Fibroblast of mammary gland (primary cell): ENCODE measurements around the gene YAE1.

ENCODE experiments used
- DNase-seq: peaks from one replicate; pipeline ENCODE4 v3.0.0-alpha.2; 2010; ENCODE audit warnings: low read depth
- H3K4me3 ChIP-seq: 2 replicates; pipeline ENCODE4 v1.5.1; 2011; ENCODE audit warnings: low read depth, mild to moderate bottlenecking, low read length, moderate library complexity; ENCODE audit not compliant: control insufficient read depth
- CTCF ChIP-seq: conservative IDR thresholded peaks from 2 replicates; pipeline ENCODE4 v1.5.1; 2011; ENCODE audit warnings: low read depth, low read length, inconsistent platforms; ENCODE audit not compliant: control insufficient read depth, insufficient read depth

YAE1 gene

GRCh38 chr7:39527951-39528350 is 38.3 kb upstream of the YAE1 start:
- DNase-seq, result peak; percentile 67
- H3K4me3 ChIP-seq, result no peak overlapping the region
- TF ChIP-seq CTCF, result no peak

- TF ChIP-seq CTCF, result no peak
- no peak for DNase-seq
- H3K4me3 ChIP-seq, result no peak overlapping the region
Measured at GRCh38 chr7:39528849-39529248, 37.4 kb upstream of the YAE1 start.

DNA sequence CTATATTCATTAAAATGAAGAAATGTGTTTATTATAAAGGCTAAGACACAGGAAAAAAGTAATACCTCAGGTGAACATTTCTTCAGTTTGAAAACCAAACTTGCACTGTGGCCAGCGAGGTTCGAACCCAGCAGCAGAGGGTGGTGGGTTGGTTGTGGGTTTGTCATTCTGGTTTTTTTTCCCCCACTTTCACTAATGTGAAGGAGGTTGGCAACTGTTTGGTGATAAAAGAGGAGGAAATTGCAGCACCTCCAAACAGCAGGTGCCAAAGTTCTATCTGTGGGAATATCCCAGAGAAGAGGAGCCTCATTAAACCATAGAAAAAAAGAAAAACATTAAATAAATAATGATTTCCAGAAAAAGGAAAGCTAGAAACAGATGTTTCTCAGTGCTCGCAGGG is 36.6 kb upstream of the YAE1 start:
- DNase-seq, result no peak
- no peak overlapping the region for H3K4me3 ChIP-seq
- no peak for TF ChIP-seq CTCF

DNA sequence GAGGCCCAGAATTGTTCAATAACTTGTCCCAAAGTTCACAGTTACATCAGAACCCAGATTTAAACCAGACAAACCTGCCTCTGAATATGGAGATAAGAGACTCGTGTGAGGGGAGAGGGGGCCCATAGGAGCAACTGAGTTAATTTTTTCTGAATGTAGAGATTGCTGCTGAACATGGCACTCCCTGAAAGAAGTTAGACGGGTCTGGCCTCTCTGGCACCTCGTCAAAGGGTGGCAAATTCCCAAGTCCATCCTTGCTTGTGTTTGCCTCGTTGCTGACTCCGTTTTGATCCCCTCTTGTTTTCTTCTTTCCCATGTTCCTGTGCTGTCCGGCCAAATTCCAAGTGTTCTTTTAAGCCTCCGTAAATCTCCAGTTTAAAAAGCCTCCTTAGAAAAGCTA is 35.2 kb upstream of the YAE1 start:
- no peak overlapping the region for H3K4me3 ChIP-seq
- no peak for DNase-seq
- no peak for TF ChIP-seq CTCF

DNA sequence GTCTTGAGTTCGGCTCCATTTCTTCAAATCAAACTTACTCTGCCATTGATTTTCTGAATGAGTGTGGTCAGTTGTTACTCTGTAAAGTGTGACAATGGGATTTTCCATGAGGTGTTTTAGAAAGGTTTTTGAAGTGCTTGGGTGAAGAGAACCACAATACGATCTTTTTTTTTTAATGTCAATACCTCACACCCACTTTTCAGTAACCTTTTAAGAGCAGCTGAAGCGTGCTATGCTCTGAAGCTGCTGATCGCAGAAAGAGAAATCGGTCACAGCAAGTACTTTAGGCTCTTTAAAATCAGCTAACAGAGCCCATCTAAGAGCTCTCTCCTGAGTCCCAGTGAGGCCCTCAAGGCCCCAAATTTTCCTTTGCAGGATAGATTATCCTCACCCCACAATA is 34.4 kb upstream of the YAE1 start:
- DNase-seq, result no peak
- TF ChIP-seq CTCF, result no peak
- H3K4me3 ChIP-seq, result no peak overlapping the region

GRCh38 chr7:39532832-39533231 is 33.4 kb upstream of the YAE1 start:
- no peak overlapping the region for H3K4me3 ChIP-seq
- TF ChIP-seq CTCF, result no peak
- no peak for DNase-seq

GRCh38 chr7:39534599-39534998 is 31.6 kb upstream of the YAE1 start:
- H3K4me3 ChIP-seq, result no peak overlapping the region
- no peak for TF ChIP-seq CTCF
- no peak for DNase-seq
